H9 (cell line): Measurements from ENCODE around the gene FOXA2. TPM values are rescaled to one million over a fixed set of nuclear protein-coding genes. Genes with fewer than 3 reads are reported as not detected.

Source experiments
- DNase-seq: peaks from one replicate; pipeline ENCODE4 v3.0.0-alpha.2; 2017
- H2AFZ ChIP-seq: one replicate; pipeline ENCODE4 v1.6.1; 2013; ENCODE audit warnings: mild to moderate bottlenecking, low read length, control low read depth, moderate library complexity
- H2AK5ac ChIP-seq: 2 replicates; pipeline ENCODE4 v1.6.1; 2013; ENCODE audit warnings: low read length, control low read depth, mixed read lengths; ENCODE audit not compliant: insufficient read length
- H2BK120ac ChIP-seq: one replicate; pipeline ENCODE4 v1.6.1; 2013; ENCODE audit warnings: low read depth, mild to moderate bottlenecking, low read length, control low read depth, inconsistent platforms; ENCODE audit not compliant: poor library complexity, severe bottlenecking
- H2BK12ac ChIP-seq: 2 replicates; pipeline ENCODE4 v1.6.1; 2013; ENCODE audit warnings: low read length, control low read depth, mixed read lengths, low read depth; ENCODE audit not compliant: insufficient read length
- H2BK15ac ChIP-seq: 2 replicates; pipeline ENCODE4 v1.6.1; 2013; ENCODE audit warnings: low read depth, low read length, control low read depth
- H2BK20ac ChIP-seq: one replicate; pipeline ENCODE4 v1.6.1; 2013; ENCODE audit warnings: low read depth, mild to moderate bottlenecking, low read length, control low read depth, inconsistent platforms; ENCODE audit not compliant: poor library complexity, severe bottlenecking
- H2BK5ac ChIP-seq: 2 replicates; pipeline ENCODE4 v1.6.1; 2013; ENCODE audit warnings: low read length, control low read depth, mixed read lengths; ENCODE audit not compliant: insufficient read length
- H3K14ac ChIP-seq: 2 replicates; pipeline ENCODE4 v1.6.1; 2013; ENCODE audit warnings: low read length, control low read depth; ENCODE audit not compliant: insufficient read depth
- H3K18ac ChIP-seq: 2 replicates; pipeline ENCODE4 v1.6.1; 2013; ENCODE audit warnings: low read depth, mild to moderate bottlenecking, mixed read lengths, low read length, control low read depth; ENCODE audit not compliant: insufficient read length
- H3K23ac ChIP-seq: 2 replicates; pipeline ENCODE4 v1.6.1; 2013; ENCODE audit warnings: low read length, control low read depth, mixed read lengths, low read depth; ENCODE audit not compliant: insufficient read length
- H3K23me2 ChIP-seq: 2 replicates; pipeline ENCODE4 v1.6.1; 2013; ENCODE audit warnings: low read depth, mild to moderate bottlenecking, mixed read lengths, low read length, control low read depth; ENCODE audit not compliant: insufficient read length, poor library complexity, severe bottlenecking
- H3K27ac ChIP-seq: 2 replicates; pipeline ENCODE4 v1.5.1; 2013; ENCODE audit warnings: low read length, control low read depth, mixed read lengths, low read depth; ENCODE audit not compliant: insufficient read length
- H3K27me3 ChIP-seq: 2 replicates; pipeline ENCODE4 v1.6.1; 2013; ENCODE audit warnings: low read length, control low read depth, inconsistent platforms; ENCODE audit not compliant: insufficient read depth
- H3K4ac ChIP-seq: 2 replicates; pipeline ENCODE4 v1.6.1; 2013; ENCODE audit warnings: low read depth, mild to moderate bottlenecking, control low read depth, inconsistent platforms, low read length, moderate library complexity
- H3K4me1 ChIP-seq: 2 replicates; pipeline ENCODE4 v1.6.1; 2013; ENCODE audit warnings: low read length, control low read depth, inconsistent platforms; ENCODE audit not compliant: insufficient read depth
- H3K4me2 ChIP-seq: 2 replicates; pipeline ENCODE4 v1.6.1; 2013; ENCODE audit warnings: low read length, control low read depth, mixed read lengths; ENCODE audit not compliant: insufficient read length, insufficient read depth
- H3K56ac ChIP-seq: 2 replicates; pipeline ENCODE4 v1.6.1; 2013; ENCODE audit warnings: low read depth, mild to moderate bottlenecking, mixed read lengths, low read length, control low read depth; ENCODE audit not compliant: insufficient read length
- H3K79me1 ChIP-seq: 2 replicates; pipeline ENCODE4 v1.6.1; 2013; ENCODE audit warnings: low read depth, mild to moderate bottlenecking, moderate library complexity, low read length, control low read depth, inconsistent platforms; ENCODE audit not compliant: insufficient read depth, poor library complexity, severe bottlenecking
- H3K79me2 ChIP-seq: 2 replicates; pipeline ENCODE4 v1.6.1; 2013; ENCODE audit warnings: low read length, control low read depth, inconsistent platforms; ENCODE audit not compliant: insufficient read depth
- H3K9ac ChIP-seq: 2 replicates; pipeline ENCODE4 v1.6.1; 2013; ENCODE audit warnings: low read length, control low read depth, mixed read lengths; ENCODE audit not compliant: insufficient read length; ENCODE audit errors: extremely low read depth
- H3K9me3 ChIP-seq: one replicate; pipeline ENCODE4 v1.6.1; 2013; ENCODE audit warnings: low read depth, low read length, inconsistent platforms; ENCODE audit not compliant: control insufficient read depth
- H3T11ph ChIP-seq: one replicate; pipeline ENCODE4 v1.6.1; 2013; ENCODE audit warnings: mild to moderate bottlenecking, low read length, control low read depth, inconsistent platforms
- H4K20me1 ChIP-seq: one replicate; pipeline ENCODE4 v1.6.1; 2013; ENCODE audit not compliant: control insufficient read depth, insufficient read length, insufficient read depth
- H4K5ac ChIP-seq: 2 replicates; pipeline ENCODE4 v1.6.1; 2013; ENCODE audit warnings: low read depth, mild to moderate bottlenecking, mixed read lengths, low read length, control low read depth; ENCODE audit not compliant: insufficient read length
- H4K8ac ChIP-seq: replicated peaks from 2 replicates; pipeline ENCODE4 v1.6.1; 2013; ENCODE audit warnings: low read length, control low read depth, mixed read lengths, low read depth; ENCODE audit not compliant: insufficient read length
- H4K91ac ChIP-seq: 2 replicates; pipeline ENCODE4 v1.6.1; 2013; ENCODE audit warnings: low read depth, mild to moderate bottlenecking, moderate library complexity, mixed read lengths, low read length, control low read depth; ENCODE audit not compliant: insufficient read length
- H3K27ac Mint-ChIP-seq, 3 experiments: 2 replicates in 2 of 3; 3 replicates in 1 of 3; pipeline ENCODE4 v1.8.0; 2020 to 2021; ENCODE audit warnings: mixed read lengths in 3 of 3, mild to moderate bottlenecking in 1 of 3, moderate library complexity in 1 of 3
- H3K27me3 Mint-ChIP-seq: 2 replicates; pipeline ENCODE4 v1.8.0; 2021; ENCODE audit warnings: low read depth, mild to moderate bottlenecking, moderate library complexity, mixed read lengths
- H3K36me3 Mint-ChIP-seq, 3 experiments: 2 replicates in 2 of 3; 3 replicates in 1 of 3; pipeline ENCODE4 v1.8.0; 2020 to 2021; ENCODE audit warnings: low read depth in 3 of 3, mixed read lengths in 3 of 3; ENCODE audit not compliant: insufficient read depth in 1 of 3
- H3K4me1 Mint-ChIP-seq, 2 experiments: 2 replicates each; pipeline ENCODE4 v1.8.0; 2020; ENCODE audit warnings: mixed read lengths in 2 of 2
- H3K4me3 Mint-ChIP-seq, 2 experiments: 2 replicates in 1 of 2; 3 replicates in 1 of 2; pipeline ENCODE4 v1.8.0; 2020 to 2021; ENCODE audit warnings: mild to moderate bottlenecking in 2 of 2, mixed read lengths in 2 of 2, moderate library complexity in 1 of 2
- H3K9me3 Mint-ChIP-seq, 2 experiments: 2 replicates in 1 of 2; 3 replicates in 1 of 2; pipeline ENCODE4 v1.8.0; 2020; ENCODE audit warnings: mild to moderate bottlenecking in 2 of 2, mixed read lengths in 2 of 2, moderate library complexity in 1 of 2
- WGBS: extraction: QIAGEN DNeasy Blood & Tissue Kit; methylation state at CpG from one replicate; pipeline ENCODE4 v1.1.7; 2013; ENCODE audit warnings: missing lambda C conversion rate, low lambda C conversion rate, mixed read lengths; ENCODE audit not compliant: insufficient read length; ENCODE audit errors: extremely low coverage; 5-methylcytosine and 5-hydroxymethylcytosine counted together
- total RNA-seq: library from RNA; stranded (reverse); gene quantifications from 2 replicates; pipeline ENCODE4 v1.2.1, GENCODE V29; 2021
- TF ChIP-seq, protein P1 (sequence below): fragments of 200-600 bp; sonication (generic); conservative IDR thresholded peaks from 3 replicates; pipeline ENCODE4 v1.8.0; 2021; ENCODE audit warnings: antibody characterized with exemption, mild to moderate bottlenecking

FOXA2 gene
- total RNA-seq, 1 experiment from 2014 or later = not detected

DNA sequence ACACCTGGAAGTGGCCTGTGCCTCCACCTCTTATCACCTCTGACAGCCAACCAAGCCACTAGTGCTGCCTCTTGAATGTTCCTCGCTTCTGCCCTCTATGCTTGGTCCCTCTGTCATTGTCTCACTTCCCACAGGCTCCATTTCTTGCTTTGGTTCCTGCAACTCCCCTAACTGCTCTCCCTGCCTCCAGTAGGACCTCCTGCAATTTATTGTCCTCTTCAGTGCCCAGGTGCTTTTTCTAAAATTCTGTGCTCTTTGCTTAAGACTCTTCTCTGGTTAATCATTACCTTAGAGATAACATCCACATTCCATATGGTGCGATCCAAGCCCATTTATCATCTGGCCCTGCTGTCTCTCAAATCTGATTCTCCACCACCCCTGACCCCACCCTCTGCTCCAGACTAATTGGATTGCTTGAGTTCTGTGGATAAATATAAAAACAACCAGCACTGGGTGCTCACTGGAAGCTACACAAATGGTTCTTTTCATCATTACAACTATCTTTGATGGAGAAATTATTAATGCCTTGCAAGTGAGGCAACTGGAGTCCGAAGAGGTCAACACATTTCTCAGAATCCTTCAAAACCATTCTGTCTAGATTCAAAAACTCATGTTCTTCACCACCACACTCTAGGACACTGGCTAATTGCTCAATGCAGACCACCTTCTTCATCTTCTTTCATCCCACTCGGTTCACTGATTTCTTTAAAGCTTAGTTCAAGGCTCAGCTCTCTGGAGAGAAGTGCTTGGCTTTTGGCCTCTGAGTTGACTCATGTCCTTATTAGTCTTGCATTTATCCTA, 47.2 kb downstream of the FOXA2 start:
- no peak overlapping the region for H3K4ac ChIP-seq
- no peaks in the 10 kb centered on the region for H3K9me3 ChIP-seq
- H2BK20ac ChIP-seq = no peak overlapping the region
- no peak overlapping the region for H4K5ac ChIP-seq
- H3K4me2 ChIP-seq = no peak overlapping the region
- H2BK120ac ChIP-seq = no peak overlapping the region
- no peaks in the 10 kb centered on the region for H3K23me2 ChIP-seq
- H3K23ac ChIP-seq = no peak overlapping the region
- Mint-ChIP-seq H3K27me3 (peaks cover 70% of the 10 kb centered on the region), H3K4me3 (no peak overlapping the region), H3K36me3 (no peaks in the 10 kb centered on the region), H3K4me1 (peaks cover 1 to 5% of the 10 kb centered on the region in 2 experiments; a peak in 2 of 4 replicates), H3K9me3 (no peaks in the 10 kb centered on the region; a peak in 1 of 5 replicates), H3K27ac (no peak overlapping the region)
- no peak overlapping the region for H3K18ac ChIP-seq
- no peak for DNase-seq
- H3K27me3 ChIP-seq = no peaks in the 10 kb centered on the region; the same call in 1 of the 2 replicates
- WGBS = no CpG with 5 or more reads among the region's 4 CpGs
- H2BK15ac ChIP-seq = no peak overlapping the region
- no peak overlapping the region for H2AFZ ChIP-seq
- no peak overlapping the region for H3T11ph ChIP-seq
- H3K79me1 ChIP-seq = no peaks in the 10 kb centered on the region
- TF ChIP-seq, protein P1, sequence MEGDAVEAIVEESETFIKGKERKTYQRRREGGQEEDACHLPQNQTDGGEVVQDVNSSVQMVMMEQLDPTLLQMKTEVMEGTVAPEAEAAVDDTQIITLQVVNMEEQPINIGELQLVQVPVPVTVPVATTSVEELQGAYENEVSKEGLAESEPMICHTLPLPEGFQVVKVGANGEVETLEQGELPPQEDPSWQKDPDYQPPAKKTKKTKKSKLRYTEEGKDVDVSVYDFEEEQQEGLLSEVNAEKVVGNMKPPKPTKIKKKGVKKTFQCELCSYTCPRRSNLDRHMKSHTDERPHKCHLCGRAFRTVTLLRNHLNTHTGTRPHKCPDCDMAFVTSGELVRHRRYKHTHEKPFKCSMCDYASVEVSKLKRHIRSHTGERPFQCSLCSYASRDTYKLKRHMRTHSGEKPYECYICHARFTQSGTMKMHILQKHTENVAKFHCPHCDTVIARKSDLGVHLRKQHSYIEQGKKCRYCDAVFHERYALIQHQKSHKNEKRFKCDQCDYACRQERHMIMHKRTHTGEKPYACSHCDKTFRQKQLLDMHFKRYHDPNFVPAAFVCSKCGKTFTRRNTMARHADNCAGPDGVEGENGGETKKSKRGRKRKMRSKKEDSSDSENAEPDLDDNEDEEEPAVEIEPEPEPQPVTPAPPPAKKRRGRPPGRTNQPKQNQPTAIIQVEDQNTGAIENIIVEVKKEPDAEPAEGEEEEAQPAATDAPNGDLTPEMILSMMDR = no peak
- no peak overlapping the region for H3K9ac ChIP-seq
- H2AK5ac ChIP-seq = no peak overlapping the region
- no peak overlapping the region for H3K14ac ChIP-seq
- no peak overlapping the region for H3K27ac ChIP-seq
- no peaks in the 10 kb centered on the region for H3K79me2 ChIP-seq
- no peak overlapping the region for H2BK12ac ChIP-seq
- H2BK5ac ChIP-seq = no peak overlapping the region
- H3K56ac ChIP-seq = no peak overlapping the region
- H3K4me1 ChIP-seq = no peaks in the 10 kb centered on the region
- H4K20me1 ChIP-seq = no peaks in the 10 kb centered on the region
- H4K8ac ChIP-seq = no peak overlapping the region
- H4K91ac ChIP-seq = no peak overlapping the region
